GM12892 (cell line): Measurements from ENCODE around the gene METAP1D.

ENCODE experiments used
- DNase-seq: peaks from one replicate; pipeline ENCODE4 v3.0.0; 2011; ENCODE audit not compliant: insufficient read length
- FAIRE-seq: peaks from 2 replicates; lab custom pipeline; 2011; peaks lifted over from hg19 to GRCh38; lab: Jason Lieb, UNC
- POLR2A ChIP-seq: IDR thresholded peaks from 2 replicates; pipeline ENCODE4 v1.6.1; 2011; ENCODE audit warnings: low read depth, low read length, control low read depth
- POLR2AphosphoS5 ChIP-seq: IDR thresholded peaks from 2 replicates; pipeline ENCODE4 v1.6.1; 2011; ENCODE audit warnings: low read depth, low read length, control low read depth
- TAF1 ChIP-seq: IDR thresholded peaks from 2 replicates; pipeline ENCODE4 v1.6.1; 2011; ENCODE audit warnings: low read depth, mild to moderate bottlenecking, control low read depth, low read length, borderline replicate concordance

METAP1D gene

GRCh38 chr2:172084395-172084644 is 84.6 kb downstream of the METAP1D start:
- no peak for TF ChIP-seq TAF1
- TF ChIP-seq POLR2A, result no peak
- TF ChIP-seq POLR2AphosphoS5, result no peak
- DNase-seq, result no peak

DNA sequence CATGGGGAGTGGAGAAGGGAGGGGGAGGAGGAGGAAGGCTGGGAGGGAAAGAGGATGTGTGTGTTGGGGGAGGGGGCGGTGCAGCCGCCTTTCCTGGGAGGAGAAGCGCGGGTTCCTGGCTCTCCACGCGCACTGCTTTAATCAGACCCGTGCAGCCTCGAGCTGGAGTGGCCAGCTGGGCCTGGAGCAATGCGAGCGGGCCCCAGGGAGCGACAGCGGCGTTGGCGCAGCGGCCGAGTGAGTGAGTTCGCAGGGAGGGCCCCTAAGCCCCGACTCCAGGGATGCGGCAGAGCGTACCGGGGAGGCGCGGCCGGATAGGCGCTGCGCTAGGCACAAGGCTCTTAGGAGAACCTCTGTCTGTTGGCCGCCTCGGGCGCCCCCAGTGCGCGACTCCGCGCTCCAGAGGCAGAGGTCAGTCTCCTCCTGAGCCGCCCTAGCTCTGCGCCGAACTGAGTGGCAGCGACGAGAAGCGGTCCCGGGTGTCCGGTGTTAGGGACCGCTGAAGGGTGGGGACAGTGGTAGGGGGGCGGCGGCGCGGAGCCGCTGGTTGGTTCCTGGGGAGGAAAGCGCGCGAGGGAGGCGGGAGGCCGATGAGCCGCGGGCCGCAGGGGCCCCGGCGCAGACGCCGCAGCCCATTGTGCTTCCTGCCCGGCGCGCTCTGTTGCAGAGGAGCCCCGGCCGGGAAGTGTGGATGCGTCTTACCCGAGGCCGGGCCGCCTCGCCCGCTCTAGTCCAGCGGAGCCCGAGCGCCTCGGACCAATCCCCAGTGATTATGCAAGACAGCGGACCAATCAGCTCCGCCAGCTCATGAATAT is 85.1 kb downstream of the METAP1D start:
- peak; percentile 85 for FAIRE-seq
- DNase-seq, result peak; percentile 80
- no peak for TF ChIP-seq POLR2AphosphoS5
- TF ChIP-seq TAF1, result no peak
- TF ChIP-seq POLR2A, result no peak

More at GRCh38 chr2:172084395-172084644, 84.6 kb downstream of the METAP1D start:
- no peak for FAIRE-seq

DNA sequence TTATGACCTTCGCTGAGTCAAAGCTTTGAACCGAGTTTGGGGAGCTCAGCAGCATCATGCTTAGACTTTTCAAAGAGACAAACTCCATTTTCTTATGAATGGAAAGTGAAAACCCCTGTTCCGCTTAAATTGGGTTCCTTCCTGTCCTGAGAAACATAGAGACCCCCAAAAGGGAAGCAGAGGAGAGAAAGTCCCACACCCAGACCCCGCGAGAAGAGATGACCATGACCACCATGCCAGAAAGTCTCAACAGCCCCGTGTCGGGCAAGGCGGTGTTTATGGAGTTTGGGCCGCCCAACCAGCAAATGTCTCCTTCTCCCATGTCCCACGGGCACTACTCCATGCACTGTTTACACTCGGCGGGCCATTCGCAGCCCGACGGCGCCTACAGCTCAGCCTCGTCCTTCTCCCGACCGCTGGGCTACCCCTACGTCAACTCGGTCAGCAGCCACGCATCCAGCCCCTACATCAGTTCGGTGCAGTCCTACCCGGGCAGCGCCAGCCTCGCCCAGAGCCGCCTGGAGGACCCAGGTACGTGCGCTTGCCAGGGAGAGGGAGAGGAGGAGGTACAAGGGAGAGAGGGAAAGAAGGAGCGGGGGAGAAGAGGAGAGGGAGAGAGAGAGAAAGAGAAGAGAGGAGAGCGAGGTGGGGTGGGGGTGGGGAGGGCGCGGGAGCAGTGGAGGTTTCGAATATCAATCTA is 85.9 kb downstream of the METAP1D start, which contains the start of gene DLX1:
Gene DLX1 (plus strand): TSS at position 48 of the 700 bp plus-strand sequence. CDS start 171 bp downstream, at position 219.
- TF ChIP-seq TAF1, result no peak
- no peak for TF ChIP-seq POLR2A
- TF ChIP-seq POLR2AphosphoS5, result no peak
- FAIRE-seq (peak; percentile 82), DNase-seq (no peak)

GRCh38 chr2:172086241-172087206 is 86.8 kb downstream of the METAP1D start:
- no peak for DNase-seq
- FAIRE-seq, result peak; percentile 21
- TF ChIP-seq TAF1, result no peak
- TF ChIP-seq POLR2A, result no peak
- TF ChIP-seq POLR2AphosphoS5, result no peak

DNA sequence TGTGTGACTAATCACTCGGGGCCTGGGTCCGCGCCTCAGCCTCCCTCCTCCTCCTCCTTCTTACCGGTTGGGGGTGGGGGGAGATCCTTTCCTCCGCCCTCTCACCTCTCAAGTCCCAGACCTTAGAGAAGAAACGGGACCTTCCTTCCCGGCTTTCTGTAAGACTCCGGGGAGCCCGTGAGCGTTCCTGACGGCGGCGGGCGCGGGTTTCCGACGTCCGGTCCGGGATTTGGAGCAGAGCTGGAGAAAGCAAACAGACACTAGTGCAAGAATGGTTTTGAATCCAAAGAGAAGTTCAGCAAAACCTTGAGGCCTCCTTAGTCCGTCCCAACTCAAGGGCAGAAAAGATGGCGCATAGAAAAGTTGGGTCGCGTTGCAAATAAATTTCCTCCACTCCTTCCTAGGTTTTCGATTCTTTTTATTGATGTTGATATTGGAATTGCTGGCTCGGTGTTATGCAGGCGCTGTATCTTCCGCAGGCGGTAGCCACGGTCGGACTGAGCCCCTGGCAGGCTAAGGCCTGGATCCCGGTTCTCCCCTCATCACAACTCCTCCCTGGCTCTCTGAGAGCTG is 87.5 kb downstream of the METAP1D start:
- no peak for TF ChIP-seq POLR2AphosphoS5
- TF ChIP-seq POLR2A, result no peak
- no peak for TF ChIP-seq TAF1
- no peak for DNase-seq
- FAIRE-seq, result no peak

DNA sequence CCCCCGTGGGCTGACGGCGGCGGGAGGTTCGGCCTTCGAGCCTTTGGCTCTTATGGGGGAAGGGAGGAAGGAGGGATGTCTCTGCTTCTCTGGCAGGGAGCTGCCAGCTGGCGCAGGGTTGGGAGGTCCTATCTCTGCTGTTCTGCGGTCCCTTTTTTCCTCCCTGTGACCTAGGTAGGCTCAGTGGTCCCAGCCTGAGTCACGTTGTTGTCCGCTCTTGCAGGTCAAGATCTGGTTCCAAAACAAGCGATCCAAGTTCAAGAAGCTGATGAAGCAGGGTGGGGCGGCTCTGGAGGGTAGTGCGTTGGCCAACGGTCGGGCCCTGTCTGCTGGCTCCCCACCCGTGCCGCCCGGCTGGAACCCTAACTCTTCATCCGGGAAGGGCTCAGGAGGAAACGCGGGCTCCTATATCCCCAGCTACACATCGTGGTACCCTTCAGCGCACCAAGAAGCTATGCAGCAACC is 88.1 kb downstream of the METAP1D start:
- TF ChIP-seq POLR2A (no peak), TAF1 (no peak)
- no peak for FAIRE-seq
- DNase-seq, result no peak

GRCh38 chr2:172088245-172089004 is 88.7 kb downstream of the METAP1D start:
- FAIRE-seq (no peak), DNase-seq (no peak)
- TF ChIP-seq POLR2A (no peak), TAF1 (no peak), POLR2AphosphoS5 (no peak)

DNA sequence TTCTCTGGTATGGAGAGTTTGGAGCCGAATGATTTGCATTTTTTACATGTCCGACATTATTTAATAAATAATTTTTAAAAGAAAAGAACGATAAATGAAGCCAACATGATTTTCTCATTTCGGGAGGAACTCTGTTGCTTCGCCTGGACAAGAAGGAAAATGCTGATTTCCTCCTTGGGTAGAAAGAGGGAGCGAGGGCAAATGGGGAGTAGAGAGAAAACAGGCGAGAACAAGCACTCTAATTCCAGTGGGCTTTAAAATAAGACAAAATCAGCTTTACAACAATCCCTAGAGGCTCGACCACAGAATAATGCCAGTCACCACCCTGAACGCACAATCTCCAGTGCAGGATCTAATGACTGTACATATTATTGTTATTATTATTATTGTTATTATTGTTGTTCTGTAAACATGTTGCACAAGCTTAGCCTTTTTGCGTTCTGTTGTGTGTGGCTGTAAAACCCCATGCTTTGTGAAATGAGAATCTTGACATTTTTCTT is 89.3 kb downstream of the METAP1D start:
- FAIRE-seq (no peak), DNase-seq (no peak)
- TF ChIP-seq TAF1 (no peak), POLR2AphosphoS5 (no peak), POLR2A (no peak)

DNA sequence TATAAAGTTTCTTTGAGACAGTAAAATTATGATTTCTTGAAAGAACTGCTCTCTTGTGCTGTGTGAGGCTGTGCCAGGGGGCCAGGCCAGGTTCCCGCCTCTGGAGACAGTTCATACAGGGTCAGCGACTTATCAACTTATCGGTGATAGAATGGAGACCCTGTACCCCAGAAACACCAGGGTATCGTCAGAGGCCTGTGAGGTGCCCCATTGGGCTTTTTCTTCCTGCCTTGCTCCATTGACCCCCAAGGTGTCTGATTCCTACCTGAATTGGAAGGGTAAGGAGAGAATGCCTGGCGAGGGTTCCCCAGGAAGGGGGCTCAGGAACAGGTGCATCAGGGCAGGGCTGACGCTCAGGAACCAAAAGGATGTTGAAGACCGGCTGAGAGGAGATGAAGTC is 89.9 kb downstream of the METAP1D start:
- no peak for DNase-seq
- no peak for TF ChIP-seq TAF1
- TF ChIP-seq POLR2AphosphoS5, result no peak
- no peak for TF ChIP-seq POLR2A
- FAIRE-seq, result no peak

- no peak for FAIRE-seq
- TF ChIP-seq POLR2A, result no peak
- TF ChIP-seq TAF1, result no peak
- no peak for TF ChIP-seq POLR2AphosphoS5
- DNase-seq, result no peak
Measured at GRCh38 chr2:172090044-172090961, 90.5 kb downstream of the METAP1D start.
